UCSD-AML1 (cell line): ENCODE measurements around the gene CIC.
A peak's percentile ranks its signal among the peaks of the same experiment; 100 is the strongest.

Experiments used
- DNase-seq: peaks from one replicate; lab custom pipeline; 2025; ENCODE audit not compliant: unreplicated experiment; lab: John Stamatoyannopoulos, UW

The CIC gene

GRCh38 chr19:42286349-42287016 lies 17.4 kb downstream of the CIC start:
- DNase-seq: no peak

- DNase-seq: no peak
Measured at GRCh38 chr19:42287017-42287826, 18.2 kb downstream of the CIC start.

DNA sequence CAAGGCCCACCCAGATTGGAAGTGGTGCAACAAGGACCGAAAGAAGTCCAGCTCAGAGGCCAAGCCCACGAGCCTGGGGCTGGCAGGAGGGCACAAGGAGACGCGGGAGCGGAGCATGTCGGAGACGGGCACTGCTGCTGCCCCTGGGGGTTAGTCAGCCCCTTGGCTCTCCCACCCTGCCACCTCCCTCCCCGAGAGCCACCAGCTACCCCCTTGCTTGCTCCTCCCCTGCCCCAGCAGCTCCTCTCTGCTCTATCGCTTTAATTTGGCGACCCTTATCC lies 18.7 kb downstream of the CIC start:
- DNase-seq: no peak

- no peak for DNase-seq
Measured at GRCh38 chr19:42288387-42288786, 19.3 kb downstream of the CIC start.

DNA sequence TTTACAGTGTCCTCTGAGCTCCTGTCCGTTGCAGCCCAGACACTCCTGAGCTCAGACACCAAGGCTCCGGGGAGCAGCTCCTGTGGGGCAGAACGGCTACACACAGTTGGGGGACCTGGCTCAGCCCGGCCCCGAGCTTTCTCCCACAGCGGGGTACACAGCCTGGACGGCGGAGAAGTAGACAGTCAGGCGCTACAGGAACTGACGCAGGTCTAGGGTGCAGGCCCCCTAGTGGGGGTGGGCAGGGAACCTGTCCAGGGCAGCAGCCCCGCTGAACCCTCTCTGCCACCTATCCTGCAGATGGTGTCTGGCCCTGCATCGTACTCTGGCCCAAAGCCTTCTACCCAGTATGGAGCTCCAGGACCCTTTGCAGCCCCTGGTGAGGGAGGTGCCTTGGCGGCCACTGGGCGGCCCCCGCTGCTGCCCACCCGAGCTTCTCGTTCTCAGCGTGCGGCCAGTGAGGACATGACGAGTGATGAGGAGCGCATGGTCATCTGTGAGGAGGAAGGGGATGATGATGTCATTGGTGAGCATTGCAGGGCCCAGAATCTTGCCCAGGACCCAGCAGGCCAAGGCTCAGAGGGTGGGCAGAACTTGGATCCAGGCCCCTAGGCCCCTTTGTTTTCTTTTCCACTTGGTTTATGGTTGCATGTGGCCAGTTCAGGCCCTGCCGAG lies 20.0 kb downstream of the CIC start:
- DNase-seq: no peak

DNA sequence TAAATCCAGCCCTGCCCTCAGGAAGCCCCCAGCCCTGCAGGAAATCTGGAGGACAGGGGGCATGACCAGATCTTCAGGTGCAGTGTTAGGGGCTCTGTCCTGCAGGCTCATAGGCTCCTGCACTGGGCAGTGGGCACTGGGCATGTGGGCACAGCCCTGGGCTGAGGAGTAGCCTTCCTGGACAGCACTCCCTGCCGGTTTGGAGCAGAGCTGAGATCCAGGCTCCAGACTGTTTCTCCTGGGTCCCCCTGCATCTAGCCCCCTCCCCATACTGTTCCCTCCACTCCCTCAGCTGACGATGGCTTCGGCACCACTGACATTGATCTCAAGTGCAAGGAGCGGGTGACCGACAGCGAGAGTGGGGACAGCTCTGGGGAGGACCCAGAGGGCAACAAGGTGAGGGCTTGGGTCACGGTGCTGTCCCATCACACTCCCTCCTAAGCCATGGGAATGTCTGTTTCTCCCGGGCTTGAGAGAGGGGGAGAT lies 20.5 kb downstream of the CIC start:
- DNase-seq: no peak

GRCh38 chr19:42290136-42290522 lies 21.1 kb downstream of the CIC start:
- no peak for DNase-seq

DNA sequence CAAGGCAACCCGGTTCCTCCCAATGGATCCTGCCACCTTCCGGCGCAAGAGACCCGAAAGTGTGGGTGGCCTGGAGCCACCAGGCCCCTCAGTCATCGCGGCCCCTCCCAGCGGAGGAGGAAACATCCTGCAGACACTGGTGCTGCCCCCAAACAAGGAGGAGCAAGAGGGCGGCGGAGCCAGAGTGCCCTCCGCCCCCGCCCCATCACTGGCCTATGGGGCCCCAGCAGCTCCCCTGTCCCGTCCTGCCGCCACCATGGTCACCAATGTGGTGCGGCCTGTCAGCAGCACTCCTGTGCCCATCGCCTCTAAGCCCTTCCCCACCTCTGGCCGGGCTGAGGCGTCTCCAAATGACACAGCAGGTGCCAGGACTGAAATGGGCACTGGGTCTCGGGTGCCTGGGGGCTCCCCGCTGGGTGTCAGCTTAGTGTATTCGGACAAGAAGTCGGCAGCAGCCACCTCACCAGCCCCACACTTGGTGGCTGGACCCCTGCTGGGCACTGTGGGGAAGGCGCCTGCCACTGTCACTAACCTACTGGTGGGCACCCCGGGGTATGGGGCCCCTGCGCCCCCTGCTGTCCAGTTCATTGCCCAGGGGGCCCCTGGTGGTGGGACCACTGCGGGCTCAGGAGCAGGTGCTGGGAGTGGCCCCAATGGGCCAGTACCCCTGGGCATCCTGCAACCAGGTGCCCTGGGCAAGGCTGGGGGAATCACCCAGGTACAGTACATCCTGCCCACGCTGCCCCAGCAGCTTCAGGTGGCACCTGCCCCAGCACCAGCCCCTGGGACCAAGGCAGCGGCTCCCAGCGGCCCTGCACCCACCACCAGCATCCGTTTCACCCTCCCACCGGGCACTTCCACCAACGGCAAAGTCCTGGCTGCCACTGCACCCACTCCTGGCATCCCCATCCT lies 21.7 kb downstream of the CIC start:
- peak; percentile 71 for DNase-seq

DNA sequence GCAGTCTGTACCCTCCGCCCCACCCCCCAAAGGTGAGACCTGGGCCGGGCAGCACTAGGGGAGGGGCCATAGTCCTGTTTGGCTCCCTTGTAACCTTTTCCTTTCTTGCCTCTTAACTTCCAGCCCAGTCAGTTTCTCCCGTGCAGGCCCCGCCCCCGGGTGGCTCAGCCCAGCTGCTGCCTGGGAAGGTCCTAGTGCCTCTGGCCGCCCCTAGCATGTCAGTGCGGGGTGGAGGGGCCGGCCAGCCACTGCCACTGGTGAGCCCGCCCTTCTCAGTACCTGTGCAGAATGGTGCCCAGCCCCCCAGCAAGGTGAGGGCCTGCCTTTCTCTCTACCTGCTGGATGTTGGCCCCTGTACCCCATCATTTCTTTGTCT lies 22.4 kb downstream of the CIC start:
- no peak for DNase-seq

- DNase-seq: no peak
Measured at GRCh38 chr19:42292042-42292960, 23.2 kb downstream of the CIC start.

GRCh38 chr19:42292963-42293362 lies 23.9 kb downstream of the CIC start:
- no peak for DNase-seq

GRCh38 chr19:42293540-42293939 lies 24.5 kb downstream of the CIC start:
- no peak for DNase-seq

DNA sequence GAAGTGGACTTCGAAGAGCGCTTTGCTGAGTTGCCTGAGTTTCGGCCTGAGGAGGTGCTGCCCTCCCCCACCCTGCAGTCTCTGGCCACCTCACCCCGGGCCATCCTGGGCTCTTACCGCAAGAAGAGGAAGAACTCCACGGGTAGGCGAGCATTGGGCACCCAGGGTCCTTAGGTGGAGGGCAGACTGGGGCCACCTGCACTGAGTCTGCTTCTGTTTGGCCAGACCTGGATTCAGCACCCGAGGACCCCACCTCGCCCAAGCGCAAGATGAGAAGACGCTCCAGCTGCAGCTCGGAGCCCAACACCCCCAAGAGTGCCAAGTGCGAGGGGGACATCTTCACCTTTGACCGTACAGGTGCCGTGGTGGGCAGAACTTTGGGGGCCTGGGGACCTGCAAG lies 24.9 kb downstream of the CIC start:
- no peak for DNase-seq

DNA sequence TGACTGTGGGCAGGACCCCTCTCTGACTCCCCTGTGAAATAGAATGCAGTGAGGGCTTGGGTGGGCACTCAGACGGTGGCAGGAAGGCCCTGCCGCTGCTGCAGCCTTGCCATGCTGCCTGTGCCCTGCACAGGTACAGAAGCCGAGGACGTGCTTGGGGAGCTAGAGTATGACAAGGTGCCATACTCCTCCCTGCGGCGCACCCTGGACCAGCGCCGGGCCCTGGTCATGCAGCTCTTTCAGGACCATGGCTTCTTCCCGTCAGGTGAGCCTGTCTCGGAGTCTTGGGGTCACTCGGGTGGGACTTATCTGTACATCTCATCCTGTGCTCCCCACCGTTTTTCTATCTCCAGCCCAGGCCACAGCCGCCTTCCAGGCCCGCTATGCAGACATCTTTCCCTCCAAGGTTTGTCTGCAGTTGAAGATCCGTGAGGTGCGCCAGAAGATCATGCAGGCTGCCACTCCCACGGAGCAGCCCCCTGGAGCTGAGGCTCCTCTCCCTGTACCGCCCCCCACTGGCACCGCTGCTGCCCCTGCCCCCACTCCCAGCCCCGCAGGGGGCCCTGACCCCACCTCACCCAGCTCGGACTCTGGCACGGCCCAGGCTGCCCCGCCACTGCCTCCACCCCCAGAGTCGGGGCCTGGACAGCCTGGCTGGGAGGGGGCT lies 25.6 kb downstream of the CIC start:
- no peak for DNase-seq

DNA sequence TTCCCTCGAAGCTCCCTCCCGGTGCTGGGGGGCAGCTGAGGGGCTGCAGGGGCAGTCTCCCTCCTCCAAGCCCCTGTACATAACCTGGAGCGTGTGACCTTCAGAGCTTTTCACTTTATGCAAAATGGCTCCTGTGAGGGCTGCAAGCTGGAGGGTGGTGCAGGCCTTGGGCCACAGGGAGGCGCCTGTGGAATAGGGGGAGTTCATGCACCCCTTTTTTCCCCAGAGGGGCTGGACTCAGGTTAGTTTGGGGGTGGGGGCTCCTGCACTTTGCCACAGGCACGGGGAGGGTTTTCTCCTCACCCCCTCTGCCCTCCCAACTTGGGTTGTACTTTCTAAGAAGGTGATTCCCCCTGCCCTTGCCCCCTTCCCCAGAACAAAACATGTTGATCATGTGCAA lies 26.3 kb downstream of the CIC start:
- no peak for DNase-seq

GRCh38 chr19:42295831-42296525 lies 26.9 kb downstream of the CIC start:
- DNase-seq: peak; percentile 78

- DNase-seq: no peak
Measured at GRCh38 chr19:42297039-42297438, 28.0 kb downstream of the CIC start.

GRCh38 chr19:42301646-42302203 lies 32.7 kb downstream of the CIC start, which contains the start of gene PRR19:
PRR19 (plus strand) TSS chr19:42302132; CDS start chr19:42309585, 7,453 bp downstream.
- no peak for DNase-seq

GRCh38 chr19:42303101-42303464 lies 34.0 kb downstream of the CIC start:
- DNase-seq: no peak
